Measurements from ENCODE around the gene TBXA2R. TPM values are rescaled to one million over a fixed set of nuclear protein-coding genes. Genes with fewer than 3 reads are reported as not detected.

The TBXA2R gene
- total RNA-seq, 1 experiment from 2014 or later, result not detected

- intact Hi-C loops (cut with micrococcal nuclease; ENCODE audit: unreplicated experiment), result no loop called here
- H3K4me3 ChIP-seq, result no peak overlapping the region
- H3K27ac ChIP-seq, result no peak overlapping the region
- ChIA-PET CTCF (no interaction called here), POLR2A (ENCODE audit: unreplicated experiment) (interaction anchor here (0.5 kb wide), 1 partner anchor 120 kb away, joined by 3 read pairs; the partner anchor contains the start of gene DOHH)
- H3K79me2 ChIP-seq (ENCODE audit: low read depth), result peaks cover 20% of the 10 kb centered on the region
- H4K20me1 ChIP-seq (ENCODE audit: insufficient read depth), result 0 out of 2 replicates have a peak, but pooled peaks cover 8% of the 10 kb centered on the region
- H3K9me2 ChIP-seq (ENCODE audit: insufficient read depth), result no peaks in the 10 kb centered on the region
- no peak overlapping the region for H2AFZ ChIP-seq
- H3K4me1 ChIP-seq (replicated peaks; ENCODE audit: insufficient read depth), result peaks cover 5% of the 10 kb centered on the region; the same call in 1 of the 2 replicates
- no peaks in the 10 kb centered on the region for H3F3A ChIP-seq (ENCODE audit: insufficient read depth, low read depth)
- BruUV-seq (replicated peaks), result no TSS peak
- no peaks in the 10 kb centered on the region for H3K27me3 ChIP-seq (ENCODE audit: insufficient read depth, low read depth)
- DNase-seq, result no peak
- no peak overlapping the region for H3K4me2 ChIP-seq
- TF ChIP-seq EZH2 (IDR thresholded peaks at IDR 0.05; ENCODE audit: low read depth) (no peak), CTCF (conservative IDR thresholded peaks at IDR 0.05) (no peak)
- H3K36me3 ChIP-seq (ENCODE audit: low read depth), result no peaks in the 10 kb centered on the region
- H3K9me3 ChIP-seq (ENCODE audit: insufficient read depth, low read depth), result no peaks in the 10 kb centered on the region
Observed at GRCh38 chr19:3620817-3621547, 14.3 kb upstream of the TBXA2R start.

- Histone ChIP-seq H3F3A (ENCODE audit: insufficient read depth, low read depth) (no peaks in the 10 kb centered on the region), H3K79me2 (ENCODE audit: low read depth) (peaks cover 13% of the 10 kb centered on the region), H3K27ac (no peak overlapping the region), H3K36me3 (ENCODE audit: low read depth) (no peaks in the 10 kb centered on the region), H2AFZ (no peak overlapping the region), H3K27me3 (ENCODE audit: insufficient read depth, low read depth) (no peaks in the 10 kb centered on the region), H3K9me2 (ENCODE audit: insufficient read depth) (no peaks in the 10 kb centered on the region), H4K20me1 (ENCODE audit: insufficient read depth) (0 out of 2 replicates have a peak, but pooled peaks cover 2% of the 10 kb centered on the region), H3K4me3 (no peak overlapping the region), H3K4me2 (no peak overlapping the region), H3K4me1 (replicated peaks; ENCODE audit: insufficient read depth) (peaks cover 2% of the 10 kb centered on the region; the same call in 1 of the 2 replicates), H3K9me3 (ENCODE audit: insufficient read depth, low read depth) (no peaks in the 10 kb centered on the region)
- BruUV-seq (replicated peaks), result no TSS peak
- DNase-seq, result no peak
- ChIA-PET POLR2A (ENCODE audit: unreplicated experiment) (no interaction called here), CTCF (no interaction called here)
- TF ChIP-seq EZH2 (IDR thresholded peaks at IDR 0.05; ENCODE audit: low read depth) (no peak), CTCF (conservative IDR thresholded peaks at IDR 0.05) (no peak)
- intact Hi-C loops (cut with micrococcal nuclease; ENCODE audit: unreplicated experiment), result no loop called here
Observed at GRCh38 chr19:3620145-3620816, 13.6 kb upstream of the TBXA2R start.

GRCh38 chr19:3619631-3620012 is 12.9 kb upstream of the TBXA2R start:
- Histone ChIP-seq H3K79me2 (ENCODE audit: low read depth) (peaks cover 6% of the 10 kb centered on the region), H3K4me1 (replicated peaks; ENCODE audit: insufficient read depth) (no peaks in the 10 kb centered on the region), H3K27me3 (ENCODE audit: insufficient read depth, low read depth) (no peaks in the 10 kb centered on the region), H3K9me2 (ENCODE audit: insufficient read depth) (no peaks in the 10 kb centered on the region), H2AFZ (no peak overlapping the region), H3K4me2 (no peak overlapping the region), H3K27ac (no peak overlapping the region), H3F3A (ENCODE audit: insufficient read depth, low read depth) (no peaks in the 10 kb centered on the region), H3K4me3 (no peak overlapping the region), H4K20me1 (ENCODE audit: insufficient read depth) (no peaks in the 10 kb centered on the region), H3K9me3 (ENCODE audit: insufficient read depth, low read depth) (no peaks in the 10 kb centered on the region), H3K36me3 (ENCODE audit: low read depth) (no peaks in the 10 kb centered on the region)
- no peak for DNase-seq
- POLR2A ChIA-PET (ENCODE audit: unreplicated experiment), result no interaction called here
- intact Hi-C loops (cut with micrococcal nuclease; ENCODE audit: unreplicated experiment), result no loop called here
- TF ChIP-seq CTCF (conservative IDR thresholded peaks at IDR 0.05) (no peak), EZH2 (IDR thresholded peaks at IDR 0.05; ENCODE audit: low read depth) (no peak)
- CTCF ChIA-PET, result no interaction called here
- no TSS peak for BruUV-seq (replicated peaks)

All from PC-9 (cell line).